ENCODE measurements around the gene PEX12. TPM values are rescaled to one million over a fixed set of nuclear protein-coding genes. Genes with fewer than 3 reads are reported as not detected.
A peak's percentile ranks its signal among the peaks of the same experiment; 100 is the strongest.

PEX12 gene
- total and polyA plus RNA-seq, 9 of the 15 experiments (the other 6 are each of a cell fraction or from before 2014, with no cell fraction given) = 4.0 to 12.4 (median 6.4) TPM

DNA sequence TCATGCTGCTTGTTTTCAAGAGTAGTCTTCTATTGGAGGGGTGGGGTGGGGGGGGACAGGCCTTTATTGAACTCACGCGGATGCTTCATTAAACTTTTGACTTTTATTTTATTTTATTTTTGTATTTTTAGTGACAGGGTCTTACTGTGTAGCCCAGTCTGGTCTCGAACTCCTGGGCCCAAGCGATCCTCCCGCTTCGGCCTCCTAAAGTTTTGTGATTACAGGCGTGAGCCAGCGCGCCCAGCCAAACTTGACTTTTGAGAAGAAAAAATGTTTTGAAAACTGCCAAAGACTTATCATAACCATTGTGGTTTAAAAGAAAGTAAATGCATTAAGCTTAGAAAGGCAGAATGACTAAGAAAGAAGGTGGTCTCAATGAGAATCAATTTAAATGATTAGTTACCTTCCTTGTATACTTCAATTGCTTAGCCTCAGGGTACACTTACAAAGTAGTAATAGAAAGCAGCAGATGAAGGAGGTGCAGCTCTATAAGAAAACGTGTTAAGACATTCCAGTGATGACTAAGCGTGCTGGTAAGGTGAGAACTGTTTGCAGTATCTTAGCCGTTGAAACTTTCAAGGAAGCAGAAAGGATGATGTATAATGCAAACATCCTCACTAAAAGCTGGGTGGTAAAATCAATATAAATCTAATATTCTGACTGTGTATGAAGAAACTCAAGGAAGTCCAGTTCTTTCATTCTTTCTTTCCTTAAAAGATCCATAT lies 10.0 kb upstream of the PEX12 start (continued):
- TF ChIP-seq ATF6 (CRISPR knock-in tag; IDR thresholded peaks at IDR 0.05) (no peak), ZNF668 (CRISPR knock-in tag; IDR thresholded peaks at IDR 0.05) (no peak), BRD9 (IDR thresholded peaks at IDR 0.05; ENCODE audit: low read depth, partially characterized antibody) (peak; percentile 60), KAT7 (CRISPR knock-in tag; IDR thresholded peaks at IDR 0.05; ENCODE audit: borderline replicate concordance) (no peak), ZNF212 (CRISPR knock-in tag; IDR thresholded peaks at IDR 0.05) (no peak), CREB1 (IDR thresholded peaks at IDR 0.05) (no peak), CREB1 (CRISPR knock-in tag; IDR thresholded peaks at IDR 0.05) (no peak), ZNF778 (CRISPR knock-in tag; IDR thresholded peaks at IDR 0.05) (no peak), ETV5 (CRISPR knock-in tag; IDR thresholded peaks at IDR 0.05; ENCODE audit: low read depth) (no peak), RAD21 (CRISPR knock-in tag; conservative IDR thresholded peaks at IDR 0.05 in 1 of 2, IDR thresholded peaks at IDR 0.05 in 1 of 2) (no peak), SOX6 (IDR thresholded peaks at IDR 0.05) (peak; percentile 14; the same call in 1 of the 2 replicates), TEAD4 (IDR thresholded peaks at IDR 0.05; ENCODE audit: low read length) (peak; percentile 69), TEAD4 (CRISPR knock-in tag; IDR thresholded peaks at IDR 0.05; ENCODE audit: borderline replicate concordance) (no peak), PYGO2 (tag; IDR thresholded peaks at IDR 0.05) (no peak), ZEB2 (IDR thresholded peaks at IDR 0.05) (peak; percentile 76; the same call in 1 of the 2 replicates)
- TF ChIP-seq, protein P1, sequence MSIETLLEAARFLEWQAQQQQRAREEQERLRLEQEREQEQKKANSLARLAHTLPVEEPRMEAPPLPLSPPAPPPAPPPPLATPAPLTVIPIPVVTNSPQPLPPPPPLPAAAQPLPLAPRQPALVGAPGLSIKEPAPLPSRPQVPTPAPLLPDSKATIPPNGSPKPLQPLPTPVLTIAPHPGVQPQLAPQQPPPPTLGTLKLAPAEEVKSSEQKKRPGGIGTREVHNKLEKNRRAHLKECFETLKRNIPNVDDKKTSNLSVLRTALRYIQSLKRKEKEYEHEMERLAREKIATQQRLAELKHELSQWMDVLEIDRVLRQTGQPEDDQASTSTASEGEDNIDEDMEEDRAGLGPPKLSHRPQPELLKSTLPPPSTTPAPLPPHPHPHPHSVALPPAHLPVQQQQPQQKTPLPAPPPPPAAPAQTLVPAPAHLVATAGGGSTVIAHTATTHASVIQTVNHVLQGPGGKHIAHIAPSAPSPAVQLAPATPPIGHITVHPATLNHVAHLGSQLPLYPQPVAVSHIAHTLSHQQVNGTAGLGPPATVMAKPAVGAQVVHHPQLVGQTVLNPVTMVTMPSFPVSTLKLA (conservative IDR thresholded peaks at IDR 0.05) = peak; percentile 31 to 61; a peak in 2 of 4 replicates
- TF ChIP-seq, protein P2, sequence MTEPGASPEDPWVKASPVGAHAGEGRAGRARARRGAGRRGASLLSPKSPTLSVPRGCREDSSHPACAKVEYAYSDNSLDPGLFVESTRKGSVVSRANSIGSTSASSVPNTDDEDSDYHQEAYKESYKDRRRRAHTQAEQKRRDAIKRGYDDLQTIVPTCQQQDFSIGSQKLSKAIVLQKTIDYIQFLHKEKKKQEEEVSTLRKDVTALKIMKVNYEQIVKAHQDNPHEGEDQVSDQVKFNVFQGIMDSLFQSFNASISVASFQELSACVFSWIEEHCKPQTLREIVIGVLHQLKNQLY (CRISPR knock-in tag; conservative IDR thresholded peaks at IDR 0.05) = no peak
- TF ChIP-seq, protein P3, sequence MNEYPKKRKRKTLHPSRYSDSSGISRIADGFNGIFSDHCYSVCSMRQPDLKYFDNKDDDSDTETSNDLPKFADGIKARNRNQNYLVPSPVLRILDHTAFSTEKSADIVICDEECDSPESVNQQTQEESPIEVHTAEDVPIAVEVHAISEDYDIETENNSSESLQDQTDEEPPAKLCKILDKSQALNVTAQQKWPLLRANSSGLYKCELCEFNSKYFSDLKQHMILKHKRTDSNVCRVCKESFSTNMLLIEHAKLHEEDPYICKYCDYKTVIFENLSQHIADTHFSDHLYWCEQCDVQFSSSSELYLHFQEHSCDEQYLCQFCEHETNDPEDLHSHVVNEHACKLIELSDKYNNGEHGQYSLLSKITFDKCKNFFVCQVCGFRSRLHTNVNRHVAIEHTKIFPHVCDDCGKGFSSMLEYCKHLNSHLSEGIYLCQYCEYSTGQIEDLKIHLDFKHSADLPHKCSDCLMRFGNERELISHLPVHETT (CRISPR knock-in tag; conservative IDR thresholded peaks at IDR 0.05 in 1 of 2, IDR thresholded peaks at IDR 0.05 in 1 of 2) = no peak; a peak in 1 of 4 replicates
- TF ChIP-seq, protein P4, sequence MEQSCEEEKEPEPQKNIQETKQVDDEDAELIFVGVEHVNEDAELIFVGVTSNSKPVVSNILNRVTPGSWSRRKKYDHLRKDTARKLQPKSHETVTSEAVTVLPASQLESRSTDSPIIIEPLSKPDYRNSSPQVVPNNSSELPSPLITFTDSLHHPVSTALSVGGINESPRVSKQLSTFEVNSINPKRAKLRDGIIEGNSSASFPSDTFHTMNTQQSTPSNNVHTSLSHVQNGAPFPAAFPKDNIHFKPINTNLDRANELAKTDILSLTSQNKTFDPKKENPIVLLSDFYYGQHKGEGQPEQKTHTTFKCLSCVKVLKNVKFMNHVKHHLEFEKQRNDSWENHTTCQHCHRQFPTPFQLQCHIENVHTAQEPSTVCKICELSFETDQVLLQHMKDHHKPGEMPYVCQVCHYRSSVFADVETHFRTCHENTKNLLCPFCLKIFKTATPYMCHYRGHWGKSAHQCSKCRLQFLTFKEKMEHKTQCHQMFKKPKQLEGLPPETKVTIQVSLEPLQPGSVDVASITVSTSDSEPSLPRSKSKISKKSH (CRISPR knock-in tag; IDR thresholded peaks at IDR 0.05) = no peak

Measured in K562 (cell line).